ENCODE data around the gene PIP5K1B. TPM values are rescaled to one million over a fixed set of nuclear protein-coding genes. Genes with fewer than 3 reads are reported as not detected.

Gene PIP5K1B
- total and polyA plus RNA-seq, 2 of the 13 experiments (the other 11 are each of a cell fraction or from before 2014, with no cell fraction given) = 15.8 to 17.5 TPM

- no peak for TF ChIP-seq ZNF577 (CRISPR knock-in tag; IDR thresholded peaks at IDR 0.05; ENCODE audit: borderline replicate concordance, low read depth)
- no peak for TF ChIP-seq STAT5B (CRISPR knock-in tag; IDR thresholded peaks at IDR 0.05)
- TF ChIP-seq TEAD2 (CRISPR knock-in tag; IDR thresholded peaks at IDR 0.05) = no peak
- TF ChIP-seq ZSCAN9 (CRISPR knock-in tag; IDR thresholded peaks at IDR 0.05; ENCODE audit: borderline replicate concordance) = no peak
- TF ChIP-seq ZNF549 (CRISPR knock-in tag; IDR thresholded peaks at IDR 0.05) = no peak
Observed at GRCh38 chr9:68768619-68769018, 63.6 kb downstream of the PIP5K1B start (continued).

- POLR2A ChIA-PET = no interaction called here
- H3K4me2 ChIP-seq (ENCODE audit: low read depth, low read length) = no peak overlapping the region
Observed at GRCh38 chr9:68769852-68770251, 64.8 kb downstream of the PIP5K1B start.

More at GRCh38 chr9:68769852-68770251, 64.8 kb downstream of the PIP5K1B start:
- CTCF ChIA-PET (ENCODE audit: low intra/inter-chr PET ratio, low total read pairs) = no interaction called here
- in situ Hi-C loops (cut with HindIII; ENCODE audit: extremely low pct_ligation_motif_present, low pct_unique_long_range_greater_than_20kb) = loop anchor here (10.0 kb wide), 1 partner anchor 55 kb away; no protein-coding TSS in a partner anchor
- intact Hi-C loops (cut with micrococcal nuclease; ENCODE audit: unreplicated experiment) = no loop called here
- ATAC-seq (no peak), FAIRE-seq (no peak), DNase-seq (ENCODE audit: low spot score) (no peak)
- no peaks in the 10 kb centered on the region for H3K9me3 ChIP-seq (ENCODE audit: low read length)
- H3K4me3 ChIP-seq (replicated peaks in 1 of 3; ENCODE audit: insufficient read depth in 1 of 3, low read depth in 2 of 3, low read length in 3 of 3) = no peak overlapping the region
- no peak for TF ChIP-seq ZBTB26 (CRISPR knock-in tag; IDR thresholded peaks at IDR 0.05; ENCODE audit: borderline replicate concordance)
- TF ChIP-seq MLXIP (CRISPR knock-in tag; IDR thresholded peaks at IDR 0.05; ENCODE audit: borderline replicate concordance) = no peak
- no peaks in the 10 kb centered on the region for H3K27me3 ChIP-seq (ENCODE audit: control insufficient read depth in 1 of 2, insufficient read depth in 2 of 2, low read length in 2 of 2)
- no peak overlapping the region for H2AFZ ChIP-seq (ENCODE audit: low read length)
- H3K9ac ChIP-seq (ENCODE audit: insufficient read depth, low read depth, low read length) = no peak overlapping the region
- no peaks in the 10 kb centered on the region for H3K4me1 ChIP-seq (ENCODE audit: insufficient read depth, low read length)
- H3K79me2 ChIP-seq (ENCODE audit: insufficient read depth, low read length) = peaks cover 2% of the 10 kb centered on the region
- 96% methylated on average over 5 of the region's 5 CpGs for WGBS (ENCODE audit: low lambda C conversion rate)
- H3K36me3 ChIP-seq (replicated peaks in 1 of 2; ENCODE audit: control insufficient read depth in 1 of 2, insufficient read depth in 2 of 2, low read length in 2 of 2) = no peaks in the 10 kb centered on the region
- no peaks in the 10 kb centered on the region for H4K20me1 ChIP-seq (ENCODE audit: insufficient read depth, low read length)
- BruUV-seq (replicated peaks) = no TSS peak
- H3K27ac ChIP-seq (ENCODE audit: extremely low read length, insufficient read depth, low read length) = no peak overlapping the region
